ENCODE data around the gene GMDS.

GMDS gene

GRCh38 chr6:1593958-1594314 lies 651.5 kb downstream of the GMDS start:
- Histone ChIP-seq H2BK120ac (ENCODE audit: insufficient read depth, low read length, poor library complexity) (no peak overlapping the region), H3K36me3 (ENCODE audit: control insufficient read depth in 1 of 2, insufficient read depth in 2 of 2, low read length in 2 of 2) (no peaks in the 10 kb centered on the region), H3K18ac (ENCODE audit: low read length) (no peak overlapping the region)

GRCh38 chr6:1593286-1593957 lies 652.0 kb downstream of the GMDS start:
- DNase-seq, result no peak
- WGBS (ENCODE audit: extremely low coverage, insufficient coverage, insufficient read length), result no CpG with 5 or more reads among the region's 20 CpGs
- peaks cover 0 to 2% of the 10 kb centered on the region in 2 experiments for H3K4me1 ChIP-seq (ENCODE audit: control insufficient read depth in 1 of 2, insufficient read depth in 2 of 2, low read length in 2 of 2)

More at GRCh38 chr6:1593958-1594314, 651.5 kb downstream of the GMDS start:
- Histone ChIP-seq H2AK5ac (ENCODE audit: low read length) (no peak overlapping the region), H3K4ac (ENCODE audit: low read depth, low read length) (no peak overlapping the region), H3K27me3 (ENCODE audit: insufficient read depth, low read length) (no peaks in the 10 kb centered on the region), H3K79me2 (ENCODE audit: control insufficient read depth, insufficient read depth, low read length, poor library complexity) (no peaks in the 10 kb centered on the region), H2BK5ac (ENCODE audit: low read depth, low read length, poor library complexity) (no peak overlapping the region), H3K9ac (ENCODE audit: low read length) (no peak overlapping the region), H3K9me3 (ENCODE audit: insufficient read depth, low read depth, low read length) (peaks cover 4% of the 10 kb centered on the region), H3K23ac (ENCODE audit: low read length) (no peak overlapping the region), H2BK12ac (ENCODE audit: low read length) (no peak overlapping the region), H4K12ac (ENCODE audit: low read depth, low read length) (no peak overlapping the region), H3K4me2 (ENCODE audit: low read length) (no peak overlapping the region), H3K79me1 (ENCODE audit: low read length) (no peaks in the 10 kb centered on the region), H4K8ac (ENCODE audit: low read depth, low read length) (no peak overlapping the region), H4K91ac (ENCODE audit: low read depth, low read length) (no peak overlapping the region), H2AFZ (ENCODE audit: insufficient read depth, low read length, poor library complexity) (no peak overlapping the region), H3K14ac (ENCODE audit: low read length) (no peak overlapping the region), H3K27ac (ENCODE audit: low read depth, low read length) (no peak overlapping the region), H3K4me3 (ENCODE audit: low read depth, low read length) (no peak overlapping the region), H3K4me1 (ENCODE audit: control insufficient read depth in 1 of 2, insufficient read depth in 2 of 2, low read length in 2 of 2) (peaks cover 0 to 2% of the 10 kb centered on the region in 2 experiments)
- DNase-seq, result no peak
- no CpG with 5 or more reads among the region's 22 CpGs for WGBS (ENCODE audit: extremely low coverage, insufficient coverage, insufficient read length)

GRCh38 chr6:1592852-1593251 lies 652.6 kb downstream of the GMDS start:
- Histone ChIP-seq H2BK5ac (ENCODE audit: low read depth, low read length, poor library complexity) (no peak overlapping the region), H3K9ac (ENCODE audit: low read length) (no peak overlapping the region), H3K4me3 (ENCODE audit: low read depth, low read length) (no peak overlapping the region), H2BK120ac (ENCODE audit: insufficient read depth, low read length, poor library complexity) (no peak overlapping the region), H4K91ac (ENCODE audit: low read depth, low read length) (no peak overlapping the region), H3K79me1 (ENCODE audit: low read length) (no peaks in the 10 kb centered on the region), H2AK5ac (ENCODE audit: low read length) (no peak overlapping the region), H3K4me1 (ENCODE audit: control insufficient read depth in 1 of 2, insufficient read depth in 2 of 2, low read length in 2 of 2) (peaks cover 0 to 2% of the 10 kb centered on the region in 2 experiments), H3K23ac (ENCODE audit: low read length) (no peak overlapping the region), H3K36me3 (ENCODE audit: control insufficient read depth in 1 of 2, insufficient read depth in 2 of 2, low read length in 2 of 2) (no peaks in the 10 kb centered on the region), H4K12ac (ENCODE audit: low read depth, low read length) (no peak overlapping the region), H3K4me2 (ENCODE audit: low read length) (no peak overlapping the region), H3K79me2 (ENCODE audit: control insufficient read depth, insufficient read depth, low read length, poor library complexity) (no peaks in the 10 kb centered on the region), H3K14ac (ENCODE audit: low read length) (no peak overlapping the region), H2AFZ (ENCODE audit: insufficient read depth, low read length, poor library complexity) (no peak overlapping the region), H3K27ac (ENCODE audit: low read depth, low read length) (no peak overlapping the region), H2BK12ac (ENCODE audit: low read length) (no peak overlapping the region), H3K9me3 (ENCODE audit: insufficient read depth, low read depth, low read length) (peaks cover 4% of the 10 kb centered on the region), H3K4ac (ENCODE audit: low read depth, low read length) (no peak overlapping the region), H4K8ac (ENCODE audit: low read depth, low read length) (no peak overlapping the region), H3K27me3 (ENCODE audit: insufficient read depth, low read length) (no peaks in the 10 kb centered on the region), H3K18ac (ENCODE audit: low read length) (no peak overlapping the region)
- DNase-seq, result no peak
- WGBS (ENCODE audit: extremely low coverage, insufficient coverage, insufficient read length), result no CpG with 5 or more reads among the region's 8 CpGs

More at GRCh38 chr6:1593286-1593957, 652.0 kb downstream of the GMDS start:
- Histone ChIP-seq H3K9ac (ENCODE audit: low read length) (no peak overlapping the region), H3K4me2 (ENCODE audit: low read length) (no peak overlapping the region), H3K4me3 (ENCODE audit: low read depth, low read length) (no peak overlapping the region), H2BK120ac (ENCODE audit: insufficient read depth, low read length, poor library complexity) (no peak overlapping the region), H3K79me1 (ENCODE audit: low read length) (no peaks in the 10 kb centered on the region), H3K27ac (ENCODE audit: low read depth, low read length) (no peak overlapping the region), H3K79me2 (ENCODE audit: control insufficient read depth, insufficient read depth, low read length, poor library complexity) (no peaks in the 10 kb centered on the region), H4K8ac (ENCODE audit: low read depth, low read length) (no peak overlapping the region), H2AK5ac (ENCODE audit: low read length) (no peak overlapping the region), H4K12ac (ENCODE audit: low read depth, low read length) (no peak overlapping the region), H2BK5ac (ENCODE audit: low read depth, low read length, poor library complexity) (no peak overlapping the region), H3K18ac (ENCODE audit: low read length) (no peak overlapping the region), H3K27me3 (ENCODE audit: insufficient read depth, low read length) (no peaks in the 10 kb centered on the region), H3K9me3 (ENCODE audit: insufficient read depth, low read depth, low read length) (peaks cover 4% of the 10 kb centered on the region), H3K14ac (ENCODE audit: low read length) (no peak overlapping the region), H2AFZ (ENCODE audit: insufficient read depth, low read length, poor library complexity) (no peak overlapping the region), H3K4ac (ENCODE audit: low read depth, low read length) (no peak overlapping the region), H3K36me3 (ENCODE audit: control insufficient read depth in 1 of 2, insufficient read depth in 2 of 2, low read length in 2 of 2) (no peaks in the 10 kb centered on the region), H4K91ac (ENCODE audit: low read depth, low read length) (no peak overlapping the region), H3K23ac (ENCODE audit: low read length) (no peak overlapping the region), H2BK12ac (ENCODE audit: low read length) (no peak overlapping the region)

- Histone ChIP-seq H2AK5ac (ENCODE audit: low read length) (no peak overlapping the region), H3K79me2 (ENCODE audit: control insufficient read depth, insufficient read depth, low read length, poor library complexity) (no peaks in the 10 kb centered on the region), H3K4me2 (ENCODE audit: low read length) (no peak overlapping the region), H3K4me1 (ENCODE audit: control insufficient read depth in 1 of 2, insufficient read depth in 2 of 2, low read length in 2 of 2) (no peaks in the 10 kb centered on the region), H3K23ac (ENCODE audit: low read length) (no peak overlapping the region), H2BK120ac (ENCODE audit: insufficient read depth, low read length, poor library complexity) (no peak overlapping the region), H2AFZ (ENCODE audit: insufficient read depth, low read length, poor library complexity) (no peak overlapping the region), H3K4ac (ENCODE audit: low read depth, low read length) (no peak overlapping the region), H3K9ac (ENCODE audit: low read length) (no peak overlapping the region), H3K18ac (ENCODE audit: low read length) (no peak overlapping the region), H3K79me1 (ENCODE audit: low read length) (no peaks in the 10 kb centered on the region), H4K12ac (ENCODE audit: low read depth, low read length) (no peak overlapping the region), H3K14ac (ENCODE audit: low read length) (no peak overlapping the region), H2BK5ac (ENCODE audit: low read depth, low read length, poor library complexity) (no peak overlapping the region), H3K4me3 (ENCODE audit: low read depth, low read length) (no peak overlapping the region), H4K91ac (ENCODE audit: low read depth, low read length) (no peak overlapping the region), H3K27me3 (ENCODE audit: insufficient read depth, low read length) (no peaks in the 10 kb centered on the region), H2BK12ac (ENCODE audit: low read length) (no peak overlapping the region), H3K9me3 (ENCODE audit: insufficient read depth, low read depth, low read length) (peaks cover 4% of the 10 kb centered on the region), H3K27ac (ENCODE audit: low read depth, low read length) (no peak overlapping the region), H3K36me3 (ENCODE audit: control insufficient read depth in 1 of 2, insufficient read depth in 2 of 2, low read length in 2 of 2) (no peaks in the 10 kb centered on the region), H4K8ac (ENCODE audit: low read depth, low read length) (no peak overlapping the region)
- no peak for DNase-seq
- no CpG with 5 or more reads among the region's 6 CpGs for WGBS (ENCODE audit: extremely low coverage, insufficient coverage, insufficient read length)
Observed at GRCh38 chr6:1591926-1592325, 653.5 kb downstream of the GMDS start.
